LNCAP (cell line): Measurements from ENCODE around the gene MAGI1.

Experiments used
- CTCF ChIP-seq: fragments of 450-650 bp; IDR thresholded peaks from 2 replicates; pipeline ENCODE4 v1.5.1; 2017; ENCODE audit warnings: mild to moderate bottlenecking

MAGI1 gene

GRCh38 chr3:65351753-65352152, 687.0 kb downstream of the MAGI1 start:
- no peak for TF ChIP-seq CTCF

GRCh38 chr3:65350801-65351476, 687.8 kb downstream of the MAGI1 start:
- no peak for TF ChIP-seq CTCF

GRCh38 chr3:65348398-65348995, 690.2 kb downstream of the MAGI1 start:
- no peak for TF ChIP-seq CTCF

GRCh38 chr3:65347166-65347565, 691.6 kb downstream of the MAGI1 start:
- no peak for TF ChIP-seq CTCF

GRCh38 chr3:65344846-65345245, 693.9 kb downstream of the MAGI1 start:
- no peak for TF ChIP-seq CTCF

- no peak for TF ChIP-seq CTCF
Measured at GRCh38 chr3:65344444-65344843, 694.3 kb downstream of the MAGI1 start.

GRCh38 chr3:65343736-65344135, 695.0 kb downstream of the MAGI1 start:
- no peak for TF ChIP-seq CTCF

- TF ChIP-seq CTCF, result no peak
Measured at GRCh38 chr3:65343026-65343425, 695.7 kb downstream of the MAGI1 start.
